HG02938 (cell line): ENCODE results near the gene TMEM132D.
"Not testable (repeated sequence)": the region's sequence is repeated elsewhere in the genome, so short reads cannot be mapped to it uniquely, and the experiment has no call there.

Experiments
- ATAC-seq: cut with Tn5 transposase; IDR thresholded peaks from one replicate; pipeline ENCODE4 v1.9.1; 2021; ENCODE audit warnings: mild to moderate bottlenecking, moderate library complexity; ENCODE audit not compliant: unreplicated experiment

TMEM132D gene

GRCh38 chr12:129903956-129904829 lies at the start of gene TMEM132D:
Gene TMEM132D, minus strand, starts transcription at chr12:129904025.
- no peak for ATAC-seq

GRCh38 chr12:129949651-129950050 lies 45.8 kb upstream of the TMEM132D start:
- ATAC-seq: no peak

GRCh38 chr12:129941618-129942017 lies 37.8 kb upstream of the TMEM132D start:
- no peak for ATAC-seq

GRCh38 chr12:129938089-129938488 lies 34.3 kb upstream of the TMEM132D start:
- no peak for ATAC-seq

GRCh38 chr12:129937426-129937825 lies 33.6 kb upstream of the TMEM132D start:
- no peak for ATAC-seq

- no peak for ATAC-seq
Observed at GRCh38 chr12:129928643-129929042, 24.8 kb upstream of the TMEM132D start.

- no peak for ATAC-seq
Observed at GRCh38 chr12:129927316-129927900, 23.6 kb upstream of the TMEM132D start.

GRCh38 chr12:129911428-129912049 lies 7.7 kb upstream of the TMEM132D start:
- ATAC-seq: no peak

- ATAC-seq: no peak
Observed at GRCh38 chr12:129909051-129910020, 5.5 kb upstream of the TMEM132D start.

GRCh38 chr12:129903092-129903945 lies 506 bp downstream of the TMEM132D start:
- no peak for ATAC-seq

- ATAC-seq: no peak
Observed at GRCh38 chr12:129902371-129903091, 1.3 kb downstream of the TMEM132D start.

GRCh38 chr12:129901254-129901653 lies 2.6 kb downstream of the TMEM132D start:
- no peak for ATAC-seq

GRCh38 chr12:129900306-129900705 lies 3.5 kb downstream of the TMEM132D start:
- ATAC-seq: no peak

GRCh38 chr12:129899045-129899444 lies 4.8 kb downstream of the TMEM132D start:
- not testable (repeated sequence) for ATAC-seq

GRCh38 chr12:129893691-129894090 lies 10.1 kb downstream of the TMEM132D start:
- no peak for ATAC-seq

- no peak for ATAC-seq
Observed at GRCh38 chr12:129887101-129887500, 16.7 kb downstream of the TMEM132D start.

GRCh38 chr12:129886541-129886940 lies 17.3 kb downstream of the TMEM132D start:
- ATAC-seq: no peak

GRCh38 chr12:129885287-129885686 lies 18.5 kb downstream of the TMEM132D start:
- no peak for ATAC-seq

GRCh38 chr12:129877411-129877810 lies 26.4 kb downstream of the TMEM132D start:
- ATAC-seq: no peak
